HepG2 (cell line): ENCODE measurements around the gene PRKN.

Source experiments
- CEBPB ChIP-seq: IDR thresholded peaks from 2 replicates; pipeline ENCODE4 v1.6.1; 2011; ENCODE audit warnings: low read depth, low read length, improper control_type of control experiment, borderline replicate concordance
- DPF2 ChIP-seq: sonication (generic); formaldehyde crosslinking; IDR thresholded peaks from 2 replicates; pipeline ENCODE4 v1.4.0; 2020; ENCODE audit warnings: mild to moderate bottlenecking, low read depth, missing genetic modification reagents, borderline replicate concordance
- ETV6 ChIP-seq: sonication (generic); formaldehyde crosslinking; conservative IDR thresholded peaks from 2 replicates; pipeline ENCODE4 v1.4.0; 2020; ENCODE audit warnings: missing genetic modification reagents
- EZH2 ChIP-seq: conservative IDR thresholded peaks from 2 replicates; pipeline ENCODE4 v1.6.1; 2012; ENCODE audit warnings: mild to moderate bottlenecking, low read depth, low read length, moderate library complexity
- RORA ChIP-seq: sonication (generic); formaldehyde crosslinking; IDR thresholded peaks from 2 replicates; pipeline ENCODE4 v1.5.0; 2020; ENCODE audit warnings: mild to moderate bottlenecking, missing genetic modification reagents, moderate library complexity
- TCF7 ChIP-seq: sonication (generic); IDR thresholded peaks from 2 replicates; pipeline ENCODE4 v1.6.1; 2016; ENCODE audit warnings: antibody characterized with exemption, low read depth
- YY1 ChIP-seq: IDR thresholded peaks from 2 replicates; pipeline ENCODE4 v1.6.1; 2011; ENCODE audit warnings: low read length, low read depth, moderate library complexity, mild to moderate bottlenecking; ENCODE audit not compliant: insufficient read depth, insufficient replicate concordance
- ZC3H13 ChIP-seq: sonication (generic); formaldehyde crosslinking; IDR thresholded peaks from 2 replicates; pipeline ENCODE4 v1.8.1; 2023; ENCODE audit warnings: mild to moderate bottlenecking, missing genetic modification reagents, moderate library complexity
- ZFP36 ChIP-seq: fragments of 150-350 bp; IDR thresholded peaks from 2 replicates; pipeline ENCODE4 v1.6.1; 2018; ENCODE audit warnings: borderline replicate concordance, low read length, low read depth; ENCODE audit not compliant: partially characterized antibody
- TF ChIP-seq, protein P1 (sequence below): sonication (generic); formaldehyde crosslinking; IDR thresholded peaks from 2 replicates; pipeline ENCODE4 v1.8.0; 2022; ENCODE audit warnings: mild to moderate bottlenecking, missing genetic modification reagents, borderline replicate concordance

DNA sequence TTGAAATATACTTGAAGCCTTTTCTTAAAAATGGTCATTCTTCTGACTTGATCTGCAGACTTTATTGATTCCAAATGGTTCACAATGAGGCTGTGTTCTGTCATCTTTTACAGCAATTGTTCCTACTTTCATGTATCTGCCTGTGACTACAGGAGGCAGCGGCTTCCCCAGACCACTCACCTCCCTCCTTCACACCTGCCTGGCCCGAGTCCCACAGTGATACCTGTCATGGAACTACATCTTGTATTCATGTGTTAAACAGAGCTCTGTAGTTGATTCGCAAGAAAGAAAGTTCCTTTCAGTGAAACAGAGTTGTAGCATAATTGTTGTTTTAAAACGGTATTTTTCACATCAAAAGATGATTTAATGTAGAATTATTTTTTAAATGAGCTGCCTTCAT lies 780.2 kb downstream of the PRKN start:
- TF ChIP-seq YY1 (no peak), RORA (CRISPR knock-in tag) (no peak), EZH2 (no peak), DPF2 (CRISPR knock-in tag) (no peak), TCF7 (no peak), ZFP36 (no peak), CEBPB (no peak), ETV6 (CRISPR knock-in tag) (no peak), ZC3H13 (CRISPR knock-in tag) (no peak)
- TF ChIP-seq, protein P1, sequence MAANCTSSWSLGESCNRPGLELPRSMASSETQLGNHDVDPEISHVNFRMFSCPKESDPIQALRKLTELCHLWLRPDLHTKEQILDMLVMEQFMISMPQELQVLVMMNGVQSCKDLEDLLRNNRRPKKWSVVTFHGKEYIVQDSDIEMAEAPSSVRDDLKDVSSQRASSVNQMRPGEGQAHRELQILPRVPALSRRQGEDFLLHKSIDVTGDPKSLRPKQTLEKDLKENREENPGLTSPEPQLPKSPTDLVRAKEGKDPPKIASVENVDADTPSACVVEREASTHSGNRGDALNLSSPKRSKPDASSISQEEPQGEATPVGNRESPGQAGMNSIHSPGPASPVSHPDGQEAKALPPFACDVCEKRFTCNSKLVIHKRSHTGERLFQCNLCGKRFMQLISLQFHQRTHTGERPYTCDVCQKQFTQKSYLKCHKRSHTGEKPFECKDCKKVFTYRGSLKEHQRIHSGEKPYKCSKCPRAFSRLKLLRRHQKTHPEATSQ (CRISPR knock-in tag) = no peak
